ENCODE results near the gene TMEM244.
"Not testable (repeated sequence)": the region's sequence is repeated elsewhere in the genome, so short reads cannot be mapped to it uniquely, and the experiment has no call there.

Gene TMEM244

DNA sequence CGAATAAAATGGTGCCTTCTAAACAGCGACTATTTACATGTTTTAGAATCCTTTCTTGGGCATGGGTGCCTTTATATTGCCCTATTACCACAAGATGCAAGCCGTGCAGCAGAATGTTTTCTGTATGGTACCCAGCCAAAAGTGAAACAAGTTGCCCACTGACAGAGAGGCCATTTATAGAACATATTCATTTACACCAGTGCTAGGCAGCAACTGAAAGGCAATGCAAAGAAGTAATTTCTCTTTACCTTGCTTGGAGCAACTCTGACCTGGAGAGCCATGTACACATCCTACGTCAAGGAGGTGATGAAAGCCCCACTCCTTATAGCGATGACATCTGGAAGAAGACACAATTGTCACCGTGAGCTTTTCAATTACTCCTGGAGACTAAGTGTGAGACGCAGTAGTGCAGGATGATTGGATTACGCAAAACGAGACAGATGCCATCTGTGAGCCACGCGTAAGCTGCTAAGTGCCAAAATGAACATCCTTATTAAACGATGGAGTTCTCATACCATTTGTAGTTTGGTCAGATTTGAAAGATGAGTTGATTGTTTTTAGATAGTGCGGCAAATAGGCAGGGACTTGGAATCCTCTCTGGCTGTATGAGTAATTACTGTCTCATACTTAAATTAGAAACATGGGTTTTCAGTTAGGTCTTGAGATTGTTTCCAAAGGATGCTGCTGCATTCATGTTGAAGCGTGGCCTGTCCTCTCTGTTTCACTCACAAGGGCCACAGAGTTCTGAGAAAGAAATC, at the start of gene TMEM244:
Gene TMEM244 (minus strand): TSS at position 408 of the 758 bp plus-strand sequence. CDS start 127 bp downstream, at position 281.
- DNase-seq (ENCODE audit: low read depth), result no peak

DNA sequence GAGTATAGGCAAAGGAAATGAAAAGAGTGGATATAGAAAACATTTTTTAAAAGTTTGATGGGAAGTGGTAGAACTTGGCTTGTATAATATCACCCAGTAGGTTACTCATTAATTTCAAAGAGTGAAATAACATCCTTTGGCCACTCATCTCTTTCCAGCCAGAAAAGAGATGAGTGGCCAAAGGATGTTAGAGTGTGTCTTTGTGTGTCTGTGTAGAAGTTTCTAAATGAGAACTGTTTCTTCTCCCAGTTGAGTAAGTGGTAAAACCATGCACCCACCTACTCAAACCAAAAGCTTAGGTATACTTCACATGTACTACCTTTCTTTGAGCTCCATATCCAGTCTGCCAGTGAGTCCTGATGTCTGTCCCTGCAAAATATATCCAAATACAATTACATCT, 47.7 kb upstream of the TMEM244 start:
- DNase-seq (ENCODE audit: low read depth), result no peak

- DNase-seq (ENCODE audit: low read depth), result no peak
Observed at GRCh38 chr6:129908356-129908755, 47.2 kb upstream of the TMEM244 start.

GRCh38 chr6:129906515-129907077, 45.5 kb upstream of the TMEM244 start:
- no peak for DNase-seq (ENCODE audit: low read depth)

DNA sequence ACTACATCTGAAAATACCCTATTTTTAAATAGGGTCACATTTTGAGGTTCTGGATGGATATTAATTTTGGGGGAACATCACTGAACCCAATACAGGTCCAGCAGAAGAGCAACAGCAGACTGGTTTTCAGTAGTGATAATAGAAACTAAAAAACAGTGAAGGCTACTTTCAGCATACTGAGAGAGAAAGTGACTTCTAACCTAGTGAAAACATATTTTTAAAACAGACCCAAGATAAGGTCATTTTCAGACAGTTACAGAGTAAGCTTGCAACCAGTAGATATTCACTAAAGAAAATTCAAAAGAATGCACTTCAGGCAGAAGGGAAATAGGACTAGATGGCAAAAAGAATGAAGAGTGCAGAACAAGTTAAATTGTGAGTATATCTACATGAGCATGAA, 42.0 kb upstream of the TMEM244 start:
- DNase-seq (ENCODE audit: low read depth), result no peak

DNA sequence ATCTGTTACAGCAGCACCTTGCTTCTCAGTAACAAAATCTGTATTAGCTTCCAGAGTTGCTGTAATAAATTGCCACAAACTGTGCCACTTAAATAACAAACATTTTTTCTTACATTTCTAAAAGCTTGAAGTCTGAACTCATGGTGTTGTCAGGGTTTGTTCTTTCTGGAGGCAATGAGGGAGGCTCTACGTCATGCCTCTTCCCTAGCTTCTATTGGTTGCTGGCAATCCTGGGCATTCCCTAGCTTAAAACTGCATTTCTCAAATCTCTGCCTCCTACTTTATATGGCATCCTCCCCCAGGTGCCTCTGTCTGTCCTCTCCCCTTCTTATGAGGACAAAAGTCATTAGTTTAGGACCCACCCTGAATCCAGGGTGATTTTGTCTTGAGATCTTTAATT, 41.6 kb upstream of the TMEM244 start:
- no peak for DNase-seq (ENCODE audit: low read depth)

GRCh38 chr6:129901910-129902309, 40.8 kb upstream of the TMEM244 start:
- no peak for DNase-seq (ENCODE audit: low read depth)

GRCh38 chr6:129895692-129896091, 34.6 kb upstream of the TMEM244 start:
- no peak for DNase-seq (ENCODE audit: low read depth)

- DNase-seq (ENCODE audit: low read depth), result no peak
Observed at GRCh38 chr6:129894921-129895320, 33.8 kb upstream of the TMEM244 start.

- no peak for DNase-seq (ENCODE audit: low read depth)
Observed at GRCh38 chr6:129893640-129894039, 32.5 kb upstream of the TMEM244 start.

- no peak for DNase-seq (ENCODE audit: low read depth)
Observed at GRCh38 chr6:129890701-129891100, 29.6 kb upstream of the TMEM244 start.

GRCh38 chr6:129890164-129890563, 29.0 kb upstream of the TMEM244 start:
- peak; percentile 40 for DNase-seq (ENCODE audit: low read depth)

- DNase-seq (ENCODE audit: low read depth), result peak; percentile 76
Observed at GRCh38 chr6:129889580-129889979, 28.5 kb upstream of the TMEM244 start.

- no peak for DNase-seq (ENCODE audit: low read depth)
Observed at GRCh38 chr6:129886401-129887155, 25.5 kb upstream of the TMEM244 start.

GRCh38 chr6:129884211-129884610, 23.1 kb upstream of the TMEM244 start:
- DNase-seq (ENCODE audit: low read depth), result no peak

- no peak for DNase-seq (ENCODE audit: low read depth)
Observed at GRCh38 chr6:129882510-129883023, 21.5 kb upstream of the TMEM244 start.

- not testable (repeated sequence) for DNase-seq (ENCODE audit: low read depth)
Observed at GRCh38 chr6:129877894-129878293, 16.8 kb upstream of the TMEM244 start.

DNA sequence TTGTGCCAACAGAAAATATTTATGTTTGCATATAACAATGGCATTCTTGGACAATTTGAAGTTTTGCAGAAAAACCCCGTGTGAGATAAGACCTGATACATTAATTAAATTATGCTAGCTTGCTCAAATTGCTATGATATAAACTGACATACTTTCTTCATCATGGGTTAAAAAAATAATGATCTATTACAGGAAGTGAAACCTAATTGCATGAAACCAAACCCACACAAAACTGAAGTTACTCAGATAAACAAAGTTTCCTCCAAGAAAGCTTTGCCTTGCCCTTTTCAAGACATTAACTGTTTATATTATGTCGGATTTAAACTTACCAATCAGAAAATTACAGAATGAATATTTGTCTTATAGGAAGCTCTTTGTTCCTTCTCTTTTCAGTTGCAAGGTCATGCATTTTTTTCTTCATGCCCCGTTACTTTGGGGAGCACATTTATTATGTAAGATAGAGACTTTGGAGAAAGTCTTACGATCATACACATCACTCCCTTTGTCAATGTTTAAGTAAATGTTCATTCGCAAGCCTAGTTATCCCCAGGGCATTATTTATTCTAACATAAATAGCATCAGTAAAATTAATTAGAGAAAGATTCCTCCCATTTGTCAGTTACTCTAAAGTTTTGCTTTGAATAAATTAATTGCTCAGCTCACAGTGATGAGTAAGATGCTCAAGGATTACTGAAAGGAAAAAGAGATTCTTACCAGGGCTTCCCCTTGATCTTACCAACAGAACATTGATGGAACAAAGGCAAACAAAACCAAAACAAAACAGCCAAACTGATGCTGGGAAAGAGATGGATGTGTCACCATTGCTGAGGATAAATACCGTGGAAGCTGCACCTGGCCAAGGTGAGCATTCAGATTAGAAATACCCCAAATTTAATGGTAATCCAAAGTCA, 14.8 kb upstream of the TMEM244 start:
- no peak for DNase-seq (ENCODE audit: low read depth)

GRCh38 chr6:129874837-129875236, 13.7 kb upstream of the TMEM244 start:
- no peak for DNase-seq (ENCODE audit: low read depth)

DNA sequence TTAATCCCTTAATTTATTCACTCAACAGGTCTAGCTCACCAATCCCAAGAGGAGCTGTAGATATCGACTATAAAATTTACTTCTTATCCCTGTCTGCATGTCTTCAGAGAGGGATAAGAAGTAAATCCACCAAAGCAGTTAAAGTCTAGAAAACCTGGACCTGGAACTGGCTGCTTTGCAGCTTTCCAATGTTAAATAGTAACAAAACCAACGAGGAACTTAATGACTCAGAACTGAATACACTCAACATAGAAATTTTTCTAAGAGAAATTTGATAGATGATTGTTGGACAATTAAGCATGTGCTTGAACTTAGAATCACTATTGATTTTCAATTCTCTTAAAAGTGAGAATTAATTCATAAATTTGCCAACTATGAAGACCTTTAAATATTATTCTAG, 11.5 kb upstream of the TMEM244 start:
- no peak for DNase-seq (ENCODE audit: low read depth)

DNA sequence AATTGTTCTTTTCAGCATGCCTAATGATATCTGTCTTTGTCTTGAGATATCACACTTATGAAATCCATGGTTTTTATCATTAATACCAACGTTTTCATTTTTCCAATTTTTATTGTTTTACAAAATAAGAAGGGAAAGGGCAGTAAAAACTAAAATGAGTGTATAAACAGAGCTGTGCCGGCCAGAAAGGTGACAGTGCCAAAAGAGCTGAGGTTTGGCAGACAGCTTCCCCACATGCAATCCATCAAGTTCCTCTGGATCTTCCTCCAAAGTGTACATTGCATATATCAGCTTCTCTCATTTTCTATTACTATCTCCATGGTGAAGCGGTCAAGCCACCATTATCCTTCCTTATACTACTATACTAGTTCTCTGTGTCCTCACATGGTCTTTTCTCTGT, 10.1 kb upstream of the TMEM244 start:
- no peak for DNase-seq (ENCODE audit: low read depth)

- no peak for DNase-seq (ENCODE audit: low read depth)
Observed at GRCh38 chr6:129867403-129867802, 6.3 kb upstream of the TMEM244 start.

Data from HS-27A (cell line).